Suprapubic skin (tissue), 3 donors: ENCODE data around the gene TRDN.

ENCODE experiments used
- POLR2A ChIP-seq, 2 donors: fragments of 450-650 bp; IDR thresholded peaks; one replicate each; pipeline ENCODE4 v1.6.1; 2017; ENCODE audit warnings: antibody characterized with exemption in 2 of 2, mild to moderate bottlenecking in 2 of 2, moderate library complexity in 2 of 2
- TF ChIP-seq, protein P1 (sequence below), 2 donors: fragments of 200-600 bp in 1 of 2; fragments of 450-650 bp in 1 of 2; sonication (generic) in 1 of 2; IDR thresholded peaks; one replicate each; pipeline ENCODE4 v1.5.1; 2016 to 2019; ENCODE audit warnings: antibody characterized with exemption in 2 of 2, mild to moderate bottlenecking in 1 of 2, moderate library complexity in 1 of 2

DNA sequence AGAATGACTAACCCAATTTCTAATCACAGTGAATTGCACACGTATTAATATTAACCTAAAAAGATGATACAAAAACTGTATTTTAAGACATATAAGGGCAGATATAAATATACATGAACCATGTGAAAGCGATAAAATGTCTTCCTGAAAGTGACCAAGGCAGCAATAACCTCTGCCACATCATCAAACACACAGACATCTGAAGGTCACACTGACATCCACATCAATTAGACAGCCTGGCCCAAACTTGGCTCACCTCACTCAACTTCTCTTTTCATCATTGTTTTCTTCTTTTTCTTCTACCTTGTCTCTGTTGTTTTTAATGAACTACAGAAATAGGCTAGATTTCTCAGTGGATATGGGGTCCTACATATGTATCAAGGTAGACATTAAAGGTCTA, 128.5 kb downstream of the TRDN start:
- no peak for TF ChIP-seq POLR2A (IDR thresholded peaks at IDR 0.05)
- TF ChIP-seq, protein P1, sequence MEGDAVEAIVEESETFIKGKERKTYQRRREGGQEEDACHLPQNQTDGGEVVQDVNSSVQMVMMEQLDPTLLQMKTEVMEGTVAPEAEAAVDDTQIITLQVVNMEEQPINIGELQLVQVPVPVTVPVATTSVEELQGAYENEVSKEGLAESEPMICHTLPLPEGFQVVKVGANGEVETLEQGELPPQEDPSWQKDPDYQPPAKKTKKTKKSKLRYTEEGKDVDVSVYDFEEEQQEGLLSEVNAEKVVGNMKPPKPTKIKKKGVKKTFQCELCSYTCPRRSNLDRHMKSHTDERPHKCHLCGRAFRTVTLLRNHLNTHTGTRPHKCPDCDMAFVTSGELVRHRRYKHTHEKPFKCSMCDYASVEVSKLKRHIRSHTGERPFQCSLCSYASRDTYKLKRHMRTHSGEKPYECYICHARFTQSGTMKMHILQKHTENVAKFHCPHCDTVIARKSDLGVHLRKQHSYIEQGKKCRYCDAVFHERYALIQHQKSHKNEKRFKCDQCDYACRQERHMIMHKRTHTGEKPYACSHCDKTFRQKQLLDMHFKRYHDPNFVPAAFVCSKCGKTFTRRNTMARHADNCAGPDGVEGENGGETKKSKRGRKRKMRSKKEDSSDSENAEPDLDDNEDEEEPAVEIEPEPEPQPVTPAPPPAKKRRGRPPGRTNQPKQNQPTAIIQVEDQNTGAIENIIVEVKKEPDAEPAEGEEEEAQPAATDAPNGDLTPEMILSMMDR (IDR thresholded peaks at IDR 0.05) = no peak
